ENCODE results near the gene PAFAH1B1.

GRCh38 chr17:2612630-2613029, 19.2 kb downstream of the PAFAH1B1 start:
- TF ChIP-seq CTCF (IDR thresholded peaks at IDR 0.05) (no peak), POLR2A (IDR thresholded peaks at IDR 0.05) (no peak)
